ENCODE measurements around the gene LIMS4. TPM values are rescaled to one million over a fixed set of nuclear protein-coding genes. Genes with fewer than 3 reads are reported as not detected.
"Not testable (repeated sequence)": the region's sequence is repeated elsewhere in the genome, so short reads cannot be mapped to it uniquely, and the experiment has no call there.

LIMS4 gene
- polyA plus RNA-seq (2013): 2.4 TPM

- H3K36me3 ChIP-seq (ENCODE audit: control insufficient read depth in 4 of 4, insufficient read depth in 4 of 4, low read length in 3 of 4); POLR2A ChIA-PET; DNase-seq; H3K9me3 ChIP-seq (ENCODE audit: control extremely low read depth in 1 of 5, control insufficient read depth in 4 of 5, insufficient read depth in 2 of 5, low read depth in 1 of 5, low read length in 4 of 5); H3K27ac ChIP-seq (ENCODE audit: insufficient read depth in 1 of 2, low read depth in 1 of 2, low read length in 2 of 2, poor library complexity in 1 of 2, severe bottlenecking in 2 of 2); H3K4me1 ChIP-seq (ENCODE audit: control extremely low read depth in 1 of 4, control insufficient read depth in 4 of 4, insufficient read depth in 4 of 4, low read length in 3 of 4); H3K27me3 ChIP-seq (replicated peaks in 2 of 5; ENCODE audit: control insufficient read depth in 4 of 5, insufficient read depth in 5 of 5, low read length in 4 of 5); CTCF ChIA-PET; H3K4me3 ChIP-seq (ENCODE audit: control insufficient read depth in 1 of 7, extremely low read depth in 1 of 7, insufficient read depth in 4 of 7, low read depth in 2 of 7, low read length in 6 of 7): not testable (repeated sequence)
- no CpG with 5 or more reads among the region's 29 CpGs for WGBS (ENCODE audit: insufficient coverage)
Measured at GRCh38 chr2:110472171-110473058, at the start of gene LIMS4. Gene LIMS4 (minus strand): TSS chr2:110472816. CDS start chr2:110472778, 38 bp downstream.

GRCh38 chr2:110499755-110500377 is 27.2 kb upstream of the LIMS4 start:
- H3K27ac ChIP-seq (ENCODE audit: insufficient read depth in 1 of 2, low read depth in 1 of 2, low read length in 2 of 2, poor library complexity in 1 of 2, severe bottlenecking in 2 of 2); H3K9me3 ChIP-seq (ENCODE audit: control extremely low read depth in 1 of 5, control insufficient read depth in 4 of 5, insufficient read depth in 2 of 5, low read depth in 1 of 5, low read length in 4 of 5); H3K4me1 ChIP-seq (ENCODE audit: control extremely low read depth in 1 of 4, control insufficient read depth in 4 of 4, insufficient read depth in 4 of 4, low read length in 3 of 4); CTCF ChIA-PET; POLR2A ChIA-PET; H3K27me3 ChIP-seq (replicated peaks in 2 of 5; ENCODE audit: control insufficient read depth in 4 of 5, insufficient read depth in 5 of 5, low read length in 4 of 5); DNase-seq; H3K4me3 ChIP-seq (ENCODE audit: control insufficient read depth in 1 of 7, extremely low read depth in 1 of 7, insufficient read depth in 4 of 7, low read depth in 2 of 7, low read length in 6 of 7); H3K36me3 ChIP-seq (ENCODE audit: control insufficient read depth in 4 of 4, insufficient read depth in 4 of 4, low read length in 3 of 4): not testable (repeated sequence)
- no CpG with 5 or more reads among the region's 8 CpGs for WGBS (ENCODE audit: insufficient coverage)

GRCh38 chr2:110496027-110496426 is 23.4 kb upstream of the LIMS4 start:
- H3K4me3 ChIP-seq (ENCODE audit: control insufficient read depth in 1 of 7, extremely low read depth in 1 of 7, insufficient read depth in 4 of 7, low read depth in 2 of 7, low read length in 6 of 7); H3K9me3 ChIP-seq (ENCODE audit: control extremely low read depth in 1 of 5, control insufficient read depth in 4 of 5, insufficient read depth in 2 of 5, low read depth in 1 of 5, low read length in 4 of 5); CTCF ChIA-PET; H3K27me3 ChIP-seq (replicated peaks in 2 of 5; ENCODE audit: control insufficient read depth in 4 of 5, insufficient read depth in 5 of 5, low read length in 4 of 5); H3K27ac ChIP-seq (ENCODE audit: insufficient read depth in 1 of 2, low read depth in 1 of 2, low read length in 2 of 2, poor library complexity in 1 of 2, severe bottlenecking in 2 of 2); DNase-seq; POLR2A ChIA-PET; H3K4me1 ChIP-seq (ENCODE audit: control extremely low read depth in 1 of 4, control insufficient read depth in 4 of 4, insufficient read depth in 4 of 4, low read length in 3 of 4); H3K36me3 ChIP-seq (ENCODE audit: control insufficient read depth in 4 of 4, insufficient read depth in 4 of 4, low read length in 3 of 4): not testable (repeated sequence)
- WGBS (ENCODE audit: insufficient coverage): no CpG with 5 or more reads among the region's 6 CpGs

GRCh38 chr2:110494488-110494887 is 21.9 kb upstream of the LIMS4 start:
- H3K27me3 ChIP-seq (replicated peaks in 2 of 5; ENCODE audit: control insufficient read depth in 4 of 5, insufficient read depth in 5 of 5, low read length in 4 of 5); H3K36me3 ChIP-seq (ENCODE audit: control insufficient read depth in 4 of 4, insufficient read depth in 4 of 4, low read length in 3 of 4); POLR2A ChIA-PET; H3K9me3 ChIP-seq (ENCODE audit: control extremely low read depth in 1 of 5, control insufficient read depth in 4 of 5, insufficient read depth in 2 of 5, low read depth in 1 of 5, low read length in 4 of 5); H3K27ac ChIP-seq (ENCODE audit: insufficient read depth in 1 of 2, low read depth in 1 of 2, low read length in 2 of 2, poor library complexity in 1 of 2, severe bottlenecking in 2 of 2); CTCF ChIA-PET; DNase-seq; H3K4me1 ChIP-seq (ENCODE audit: control extremely low read depth in 1 of 4, control insufficient read depth in 4 of 4, insufficient read depth in 4 of 4, low read length in 3 of 4); H3K4me3 ChIP-seq (ENCODE audit: control insufficient read depth in 1 of 7, extremely low read depth in 1 of 7, insufficient read depth in 4 of 7, low read depth in 2 of 7, low read length in 6 of 7): not testable (repeated sequence)
- WGBS (ENCODE audit: insufficient coverage): no CpG with 5 or more reads among the region's 3 CpGs

GRCh38 chr2:110488991-110489390 is 16.4 kb upstream of the LIMS4 start:
- H3K4me1 ChIP-seq (ENCODE audit: control extremely low read depth in 1 of 4, control insufficient read depth in 4 of 4, insufficient read depth in 4 of 4, low read length in 3 of 4); H3K36me3 ChIP-seq (ENCODE audit: control insufficient read depth in 4 of 4, insufficient read depth in 4 of 4, low read length in 3 of 4); DNase-seq; H3K27me3 ChIP-seq (replicated peaks in 2 of 5; ENCODE audit: control insufficient read depth in 4 of 5, insufficient read depth in 5 of 5, low read length in 4 of 5); POLR2A ChIA-PET; H3K4me3 ChIP-seq (ENCODE audit: control insufficient read depth in 1 of 7, extremely low read depth in 1 of 7, insufficient read depth in 4 of 7, low read depth in 2 of 7, low read length in 6 of 7); CTCF ChIA-PET; H3K27ac ChIP-seq (ENCODE audit: insufficient read depth in 1 of 2, low read depth in 1 of 2, low read length in 2 of 2, poor library complexity in 1 of 2, severe bottlenecking in 2 of 2); H3K9me3 ChIP-seq (ENCODE audit: control extremely low read depth in 1 of 5, control insufficient read depth in 4 of 5, insufficient read depth in 2 of 5, low read depth in 1 of 5, low read length in 4 of 5): not testable (repeated sequence)
- WGBS (ENCODE audit: insufficient coverage): no CpG with 5 or more reads among the region's 1 CpG

GRCh38 chr2:110482697-110483096 is 10.1 kb upstream of the LIMS4 start:
- POLR2A ChIA-PET; H3K9me3 ChIP-seq (ENCODE audit: control extremely low read depth in 1 of 5, control insufficient read depth in 4 of 5, insufficient read depth in 2 of 5, low read depth in 1 of 5, low read length in 4 of 5); H3K4me1 ChIP-seq (ENCODE audit: control extremely low read depth in 1 of 4, control insufficient read depth in 4 of 4, insufficient read depth in 4 of 4, low read length in 3 of 4); H3K4me3 ChIP-seq (ENCODE audit: control insufficient read depth in 1 of 7, extremely low read depth in 1 of 7, insufficient read depth in 4 of 7, low read depth in 2 of 7, low read length in 6 of 7); CTCF ChIA-PET; H3K27me3 ChIP-seq (replicated peaks in 2 of 5; ENCODE audit: control insufficient read depth in 4 of 5, insufficient read depth in 5 of 5, low read length in 4 of 5); H3K27ac ChIP-seq (ENCODE audit: insufficient read depth in 1 of 2, low read depth in 1 of 2, low read length in 2 of 2, poor library complexity in 1 of 2, severe bottlenecking in 2 of 2); DNase-seq; H3K36me3 ChIP-seq (ENCODE audit: control insufficient read depth in 4 of 4, insufficient read depth in 4 of 4, low read length in 3 of 4): not testable (repeated sequence)
- no CpG with 5 or more reads among the region's 4 CpGs for WGBS (ENCODE audit: insufficient coverage)

GRCh38 chr2:110481200-110481599 is 8.6 kb upstream of the LIMS4 start:
- H3K9me3 ChIP-seq (ENCODE audit: control extremely low read depth in 1 of 5, control insufficient read depth in 4 of 5, insufficient read depth in 2 of 5, low read depth in 1 of 5, low read length in 4 of 5); H3K4me3 ChIP-seq (ENCODE audit: control insufficient read depth in 1 of 7, extremely low read depth in 1 of 7, insufficient read depth in 4 of 7, low read depth in 2 of 7, low read length in 6 of 7); H3K36me3 ChIP-seq (ENCODE audit: control insufficient read depth in 4 of 4, insufficient read depth in 4 of 4, low read length in 3 of 4); DNase-seq; CTCF ChIA-PET; H3K27ac ChIP-seq (ENCODE audit: insufficient read depth in 1 of 2, low read depth in 1 of 2, low read length in 2 of 2, poor library complexity in 1 of 2, severe bottlenecking in 2 of 2); H3K27me3 ChIP-seq (replicated peaks in 2 of 5; ENCODE audit: control insufficient read depth in 4 of 5, insufficient read depth in 5 of 5, low read length in 4 of 5); POLR2A ChIA-PET; H3K4me1 ChIP-seq (ENCODE audit: control extremely low read depth in 1 of 4, control insufficient read depth in 4 of 4, insufficient read depth in 4 of 4, low read length in 3 of 4): not testable (repeated sequence)
- WGBS (ENCODE audit: insufficient coverage): no CpG with 5 or more reads among the region's 3 CpGs

Measured in common myeloid progenitor, CD34-positive (primary cell).